ENCODE measurements around the gene COX7A2.
A peak's percentile ranks its signal among the peaks of the same experiment; 100 is the strongest.

Gene COX7A2

DNA sequence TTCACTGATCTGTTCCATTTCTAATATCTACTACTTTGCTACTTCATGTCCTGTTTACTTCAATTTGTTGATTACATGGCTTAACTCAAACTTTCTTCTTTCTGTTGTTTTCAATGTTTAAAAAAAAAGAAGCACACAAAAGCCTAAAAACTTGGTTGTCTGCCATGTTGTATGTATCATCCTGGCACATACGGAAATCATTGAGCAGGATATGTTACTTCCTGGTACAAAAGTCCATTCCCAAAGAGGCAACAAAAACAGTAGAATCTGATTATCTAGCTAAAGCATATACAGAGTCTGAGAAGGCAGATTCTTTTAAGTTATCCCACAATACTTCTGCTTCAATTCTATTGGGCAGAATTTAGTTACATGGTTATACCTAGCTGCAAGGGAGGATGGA is 23.2 kb downstream of the COX7A2 start:
- no peak overlapping the region for H3K4me3 ChIP-seq (ENCODE audit: low read depth, low read length)
- no peak overlapping the region for H3K27ac ChIP-seq
- in situ Hi-C loops (cut with HindIII; ENCODE audit: low pct_ligation_motif_present, low sequenced_read_pairs): no loop called here
- TF ChIP-seq, protein P1, sequence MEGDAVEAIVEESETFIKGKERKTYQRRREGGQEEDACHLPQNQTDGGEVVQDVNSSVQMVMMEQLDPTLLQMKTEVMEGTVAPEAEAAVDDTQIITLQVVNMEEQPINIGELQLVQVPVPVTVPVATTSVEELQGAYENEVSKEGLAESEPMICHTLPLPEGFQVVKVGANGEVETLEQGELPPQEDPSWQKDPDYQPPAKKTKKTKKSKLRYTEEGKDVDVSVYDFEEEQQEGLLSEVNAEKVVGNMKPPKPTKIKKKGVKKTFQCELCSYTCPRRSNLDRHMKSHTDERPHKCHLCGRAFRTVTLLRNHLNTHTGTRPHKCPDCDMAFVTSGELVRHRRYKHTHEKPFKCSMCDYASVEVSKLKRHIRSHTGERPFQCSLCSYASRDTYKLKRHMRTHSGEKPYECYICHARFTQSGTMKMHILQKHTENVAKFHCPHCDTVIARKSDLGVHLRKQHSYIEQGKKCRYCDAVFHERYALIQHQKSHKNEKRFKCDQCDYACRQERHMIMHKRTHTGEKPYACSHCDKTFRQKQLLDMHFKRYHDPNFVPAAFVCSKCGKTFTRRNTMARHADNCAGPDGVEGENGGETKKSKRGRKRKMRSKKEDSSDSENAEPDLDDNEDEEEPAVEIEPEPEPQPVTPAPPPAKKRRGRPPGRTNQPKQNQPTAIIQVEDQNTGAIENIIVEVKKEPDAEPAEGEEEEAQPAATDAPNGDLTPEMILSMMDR (IDR thresholded peaks at IDR 0.05; ENCODE audit: low read depth, low read length, missing control alignments): no peak
- no peaks in the 10 kb centered on the region for H3K36me3 ChIP-seq (replicated peaks)
- no peak for DNase-seq
- H3K27me3 ChIP-seq (replicated peaks): no peaks in the 10 kb centered on the region

- no peak for DNase-seq
- in situ Hi-C loops (cut with HindIII; ENCODE audit: low pct_ligation_motif_present, low sequenced_read_pairs): no loop called here
- no peak overlapping the region for H3K27ac ChIP-seq
- H3K36me3 ChIP-seq (replicated peaks): no peaks in the 10 kb centered on the region
- H3K4me3 ChIP-seq (ENCODE audit: low read depth, low read length): no peak overlapping the region
- TF ChIP-seq, protein P1 (IDR thresholded peaks at IDR 0.05; ENCODE audit: low read depth, low read length, missing control alignments): no peak
- H3K27me3 ChIP-seq (replicated peaks): no peaks in the 10 kb centered on the region
These were observed 24.3 kb downstream of the COX7A2 start for GRCh38 chr6:75219263-75219662.

DNA sequence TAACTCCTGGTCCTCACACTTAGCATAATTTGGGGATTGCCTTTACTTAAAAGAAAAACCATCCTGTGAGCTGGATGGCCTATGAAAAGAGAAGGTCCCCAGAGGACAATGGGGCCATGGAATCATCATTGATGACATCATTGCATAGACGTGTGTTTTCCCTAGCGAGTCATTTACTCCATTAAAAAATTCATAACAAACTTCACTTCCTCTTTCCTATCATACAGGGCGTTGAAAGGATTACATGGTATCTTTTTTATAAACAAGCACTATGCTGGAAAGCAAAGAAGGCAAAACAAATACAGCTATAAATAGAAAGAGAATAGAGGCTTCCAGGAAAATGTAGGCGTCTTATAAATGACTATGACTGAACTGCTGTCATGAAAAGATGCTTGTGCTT is 26.4 kb downstream of the COX7A2 start:
- Histone ChIP-seq H3K27me3 (replicated peaks) (no peaks in the 10 kb centered on the region), H3K27ac (no peak overlapping the region), H3K36me3 (replicated peaks) (no peaks in the 10 kb centered on the region), H3K4me3 (ENCODE audit: low read depth, low read length) (no peak overlapping the region)
- peak; percentile 51 for DNase-seq
- in situ Hi-C loops (cut with HindIII; ENCODE audit: low pct_ligation_motif_present, low sequenced_read_pairs): no loop called here
- TF ChIP-seq, protein P1 (IDR thresholded peaks at IDR 0.05; ENCODE audit: low read depth, low read length, missing control alignments): no peak

DNA sequence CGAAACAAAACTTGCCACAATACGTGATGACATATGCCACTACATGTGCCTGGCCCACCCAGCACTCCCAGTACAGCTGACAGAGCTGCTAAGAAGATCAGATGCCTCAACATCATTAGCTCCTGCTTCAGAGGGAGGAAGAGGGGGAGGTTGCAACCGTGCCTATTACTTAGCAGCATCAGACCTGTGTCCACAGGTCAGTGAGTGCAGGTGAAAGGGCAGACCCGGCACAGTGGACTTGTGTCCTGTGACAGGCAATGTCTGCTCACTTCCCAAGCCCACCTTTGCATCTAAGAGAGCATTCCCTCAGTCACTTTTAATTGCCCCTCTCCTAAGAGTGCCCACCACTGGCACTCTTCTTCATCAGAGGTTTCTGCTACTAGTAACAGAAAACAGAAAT is 28.3 kb downstream of the COX7A2 start:
- H3K4me3 ChIP-seq (ENCODE audit: low read depth, low read length): no peak overlapping the region
- no peak overlapping the region for H3K27ac ChIP-seq
- no peak for DNase-seq
- TF ChIP-seq, protein P1 (IDR thresholded peaks at IDR 0.05; ENCODE audit: low read depth, low read length, missing control alignments): no peak
- H3K36me3 ChIP-seq (replicated peaks): no peaks in the 10 kb centered on the region
- in situ Hi-C loops (cut with HindIII; ENCODE audit: low pct_ligation_motif_present, low sequenced_read_pairs): no loop called here
- no peaks in the 10 kb centered on the region for H3K27me3 ChIP-seq (replicated peaks)

GRCh38 chr6:75213732-75214131 is 29.9 kb downstream of the COX7A2 start:
- Histone ChIP-seq H3K36me3 (replicated peaks) (no peaks in the 10 kb centered on the region), H3K27me3 (replicated peaks) (no peaks in the 10 kb centered on the region), H3K27ac (no peak overlapping the region), H3K4me3 (ENCODE audit: low read depth, low read length) (no peak overlapping the region)
- in situ Hi-C loops (cut with HindIII; ENCODE audit: low pct_ligation_motif_present, low sequenced_read_pairs): no loop called here
- TF ChIP-seq, protein P1 (IDR thresholded peaks at IDR 0.05; ENCODE audit: low read depth, low read length, missing control alignments): peak; percentile 35
- no peak for DNase-seq

GRCh38 chr6:75213112-75213511 is 30.5 kb downstream of the COX7A2 start:
- Histone ChIP-seq H3K27ac (no peak overlapping the region), H3K27me3 (replicated peaks) (no peaks in the 10 kb centered on the region), H3K36me3 (replicated peaks) (no peaks in the 10 kb centered on the region), H3K4me3 (ENCODE audit: low read depth, low read length) (no peak overlapping the region)
- no peak for DNase-seq
- in situ Hi-C loops (cut with HindIII; ENCODE audit: low pct_ligation_motif_present, low sequenced_read_pairs): no loop called here
- TF ChIP-seq, protein P1 (IDR thresholded peaks at IDR 0.05; ENCODE audit: low read depth, low read length, missing control alignments): no peak

Data from brain microvascular endothelial cell (primary cell).